GM12878 (cell line): ENCODE measurements around the gene CHCHD6. TPM values are rescaled to one million over a fixed set of nuclear protein-coding genes. Genes with fewer than 3 reads are reported as not detected.

ENCODE experiments used
- ATAC-seq: fragments of 200-7000 bp; cut with Tn5 transposase; 3 replicates; pipeline ENCODE4 v1.9.1; 2020; ENCODE audit warnings: mild to moderate bottlenecking, moderate library complexity
- BruUV-seq: library from RNA; stranded (reverse); fragments of 400-500 nt; replicated peaks from 2 replicates; lab custom pipeline; 2021; lab: Mats Ljungman, UMichigan
- CTCF ChIA-PET: fragments of 300-600 bp; sonication (Branson Sonifier 250); formaldehyde crosslinking; extraction: SDS; loops from one replicate; lab custom pipeline; 2021; ENCODE audit warnings: inconsistent platforms; lab: Yijun Ruan, JAX
- POLR2A ChIA-PET: fragments of 350-600 bp; formaldehyde crosslinking; extraction: SDS; loops from one replicate; lab custom pipeline; 2021; ENCODE audit warnings: inconsistent platforms; lab: Charles Lee
- RAD21 ChIA-PET: fragments of 300-600 bp; sonication (Branson Sonifier 250); formaldehyde crosslinking; loops from one replicate; lab custom pipeline; 2023; ENCODE audit warnings: antibody characterized with exemption; ENCODE audit not compliant: unreplicated experiment; lab: Charles Lee
- SMC1A ChIA-PET: fragments of 300-600 bp; sonication (Branson Sonifier 250); formaldehyde crosslinking; loops from one replicate; lab custom pipeline; 2023; ENCODE audit not compliant: unreplicated experiment, uncharacterized antibody; lab: Charles Lee
- DNase-seq: peaks from one replicate; pipeline ENCODE4 v3.0.0-alpha.2; 2011; ENCODE audit warnings: low read depth, low spot score
- FAIRE-seq: peaks from 3 replicates; lab custom pipeline; 2011; peaks lifted over from hg19 to GRCh38; lab: Jason Lieb, UNC
- H2AFZ ChIP-seq: 2 replicates; pipeline ENCODE4 v1.6.0; 2011; ENCODE audit warnings: low read depth, low read length, control low read depth; ENCODE audit not compliant: control insufficient read depth
- H3K27ac ChIP-seq: 2 replicates; pipeline ENCODE4 v1.5.1; 2011; ENCODE audit warnings: control low read depth; ENCODE audit not compliant: control insufficient read depth, insufficient read depth
- H3K27me3 ChIP-seq, 2 experiments: replicated peaks in 1 of 2; 2 replicates each; pipeline versions ENCODE4 v1.6.0 to v1.6.1; 2011; ENCODE audit warnings: low read length in 1 of 2; ENCODE audit not compliant: control insufficient read depth in 2 of 2, insufficient read depth in 2 of 2
- H3K36me3 ChIP-seq, 2 experiments: 2 replicates each; pipeline ENCODE4 v1.5.1; 2011; ENCODE audit warnings: low read length in 1 of 2; ENCODE audit not compliant: control insufficient read depth in 2 of 2, insufficient read depth in 2 of 2
- H3K4me1 ChIP-seq: 2 replicates; pipeline ENCODE4 v1.6.1; 2011; ENCODE audit warnings: mild to moderate bottlenecking, low read length, moderate library complexity, mixed read lengths; ENCODE audit not compliant: control insufficient read depth, insufficient read depth
- H3K4me2 ChIP-seq: 2 replicates; pipeline ENCODE4 v1.6.0; 2011; ENCODE audit warnings: control low read depth; ENCODE audit not compliant: control insufficient read depth, insufficient read depth
- H3K4me3 ChIP-seq: fragments of 200-600 bp; sonication (generic); 2 replicates; pipeline ENCODE4 v1.5.1; 2016
- H3K79me2 ChIP-seq: 2 replicates; pipeline ENCODE4 v1.6.0; 2011; ENCODE audit warnings: low read length; ENCODE audit not compliant: control insufficient read depth, insufficient read depth
- H3K9ac ChIP-seq: 2 replicates; pipeline ENCODE4 v1.8.0; 2011; ENCODE audit warnings: low read length, control low read depth, mixed read lengths; ENCODE audit not compliant: control insufficient read depth, insufficient read depth
- H3K9me3 ChIP-seq: replicated peaks from 3 replicates; pipeline ENCODE4 v1.5.1; 2011; ENCODE audit warnings: mild to moderate bottlenecking, low read length; ENCODE audit not compliant: control insufficient read depth, insufficient read depth
- H4K20me1 ChIP-seq: 2 replicates; pipeline ENCODE4 v1.6.0; 2011; ENCODE audit not compliant: control insufficient read depth, insufficient read depth
- CHD2 ChIP-seq: IDR thresholded peaks from 2 replicates; pipeline ENCODE4 v1.6.1; 2011; ENCODE audit warnings: low read depth, low read length, improper control_type of control experiment, borderline replicate concordance
- CREB1 ChIP-seq: IDR thresholded peaks from 2 replicates; pipeline ENCODE4 v1.6.1; 2012; ENCODE audit warnings: low read depth, mild to moderate bottlenecking, inconsistent platforms
- GATAD2B ChIP-seq: fragments of 450-650 bp; conservative IDR thresholded peaks from 2 replicates; pipeline ENCODE4 v1.6.1; 2017; ENCODE audit warnings: low read depth, mild to moderate bottlenecking, moderate library complexity
- KDM1A ChIP-seq: fragments of 200-600 bp; sonication (generic); IDR thresholded peaks from 2 replicates; pipeline ENCODE4 v1.6.1; 2016; ENCODE audit warnings: borderline replicate concordance
- NFYA ChIP-seq: IDR thresholded peaks from 2 replicates; pipeline ENCODE4 v1.6.1; 2011; ENCODE audit warnings: low read depth, mild to moderate bottlenecking, low read length, improper control_type of control experiment, borderline replicate concordance
- NR2F1 ChIP-seq: fragments of 450-650 bp; conservative IDR thresholded peaks from 2 replicates; pipeline ENCODE4 v1.6.1; 2017; ENCODE audit warnings: mild to moderate bottlenecking
- POU2F2 ChIP-seq: IDR thresholded peaks from 3 replicates; pipeline ENCODE4 v1.6.1; 2011; ENCODE audit warnings: low read depth, mild to moderate bottlenecking, low read length, borderline replicate concordance
- REST ChIP-seq: IDR thresholded peaks from 2 replicates; pipeline ENCODE4 v1.6.1; 2012; ENCODE audit warnings: mild to moderate bottlenecking, low read depth, low read length
- TAF1 ChIP-seq: IDR thresholded peaks from 2 replicates; pipeline ENCODE4 v1.6.1; 2011; ENCODE audit warnings: mild to moderate bottlenecking, low read depth, low read length, borderline replicate concordance
- TCF3 ChIP-seq: IDR thresholded peaks from 2 replicates; pipeline ENCODE4 v1.6.1; 2012; ENCODE audit warnings: low read depth, mild to moderate bottlenecking, low read length, borderline replicate concordance; ENCODE audit not compliant: insufficient read depth
- WGBS: methylation state at CpG from one replicate; pipeline ENCODE4 v1.1.6; 2016; ENCODE audit warnings: low lambda C conversion rate; ENCODE audit not compliant: insufficient replicate concordance, insufficient coverage; ENCODE audit errors: missing lambda C conversion rate; 5-methylcytosine and 5-hydroxymethylcytosine counted together
- in situ Hi-C: fragments of 300-500 bp; cut with MboI; formaldehyde crosslinking; loops from 9 replicates; pipeline ENCODE4 v1.14.3; 2018; ENCODE audit warnings: mixed read lengths
- intact Hi-C: fragments of 100-400 bp; cut with micrococcal nuclease; formaldehyde crosslinking; loops from one replicate; pipeline ENCODE4 v1.14.2; 2022; ENCODE audit not compliant: unreplicated experiment
- polyA plus RNA-seq, 11 experiments: library from polyadenylated mRNA; depleted of rRNA in 4 of 11; unstranded in 6 of 11; stranded (reverse) in 5 of 11; fragments of >200 nt; fragmentation: Nextera tagmentation in 4 of 11; fragmentation: Illumina TruSeq in 1 of 11; extraction: Ambion mirVana in 4 of 11; extraction: Trizol in 1 of 11; gene quantifications; 1 replicate in 1 of 11; 2 replicates in 10 of 11; pipeline versions ENCODE4 v1.2.1 to v1.2.3, GENCODE V29; 2011 to 2016; ENCODE audit warnings: inconsistent platforms in 2 of 11, missing spikeins in 2 of 11, low read depth in 1 of 11
- total RNA-seq, 4 experiments: library from RNA; depleted of rRNA in 3 of 4; stranded (reverse); fragments of >200 nt in 3 of 4; fragmentation: Illumina TruSeq in 1 of 4; extraction: Trizol in 1 of 4; gene quantifications; 2 replicates each; pipeline versions ENCODE4 v1.2.1 to v1.2.3, GENCODE V29; 2013 to 2021

The CHCHD6 gene
- total and polyA plus RNA-seq, 10 of the 15 experiments (the other 5 are each of a cell fraction or from before 2014, with no cell fraction given), result 2.7 to 16.7 (median 12.3) TPM

- FAIRE-seq, result no peak
- Histone ChIP-seq H3K9ac (no peak overlapping the region), H3K27ac (no peak overlapping the region), H3K4me2 (no peak overlapping the region), H3K79me2 (no peaks in the 10 kb centered on the region), H3K9me3 (no peaks in the 10 kb centered on the region), H4K20me1 (no peaks in the 10 kb centered on the region), H3K27me3 (no peaks in the 10 kb centered on the region; a peak in 1 of 4 replicates), H2AFZ (no peak overlapping the region), H3K36me3 (no peaks in the 10 kb centered on the region; a peak in 2 of 4 replicates), H3K4me3 (no peak overlapping the region), H3K4me1 (peaks cover 10% of the 10 kb centered on the region)
- ChIA-PET SMC1A (no interaction called here), RAD21 (no interaction called here), POLR2A (no interaction called here), CTCF (interaction anchor here (0.6 to 1.1 kb wide), 2 partner anchors 25 to 44 kb away, joined by 3 to 4 read pairs; no protein-coding TSS in a partner anchor)
- TF ChIP-seq NFYA (no peak), TAF1 (no peak), REST (no peak), CHD2 (no peak), GATAD2B (no peak), KDM1A (no peak), CREB1 (no peak), TCF3 (no peak), POU2F2 (no peak), NR2F1 (no peak)
- 45% methylated on average over 7 of the region's 7 CpGs for WGBS
- DNase-seq, result no peak
- intact Hi-C loops, result no loop called here
- in situ Hi-C loops, result no loop called here
- ATAC-seq, result no peak
- no TSS peak for BruUV-seq
Measured at GRCh38 chr3:126963261-126964190, 259.5 kb downstream of the CHCHD6 start.
